GM19099 (cell line): Measurements from ENCODE around the gene GLRA3.

Experiments used
- POLR2A ChIP-seq: IDR thresholded peaks from 3 replicates; pipeline ENCODE4 v1.6.1; 2011; ENCODE audit warnings: low read depth; ENCODE audit not compliant: insufficient read length; ENCODE audit errors: extremely low read depth

GLRA3 gene

GRCh38 chr4:174828845-174829701 is at the start of gene GLRA3:
Gene GLRA3 (minus strand): TSS chr4:174829247. CDS start chr4:174828811, 436 bp downstream.
- TF ChIP-seq POLR2A = no peak

- TF ChIP-seq POLR2A = no peak
Observed at GRCh38 chr4:174874898-174875297, 45.9 kb upstream of the GLRA3 start.

- TF ChIP-seq POLR2A = no peak
Observed at GRCh38 chr4:174873931-174874330, 44.9 kb upstream of the GLRA3 start.

- no peak for TF ChIP-seq POLR2A
Observed at GRCh38 chr4:174871407-174871806, 42.4 kb upstream of the GLRA3 start.

DNA sequence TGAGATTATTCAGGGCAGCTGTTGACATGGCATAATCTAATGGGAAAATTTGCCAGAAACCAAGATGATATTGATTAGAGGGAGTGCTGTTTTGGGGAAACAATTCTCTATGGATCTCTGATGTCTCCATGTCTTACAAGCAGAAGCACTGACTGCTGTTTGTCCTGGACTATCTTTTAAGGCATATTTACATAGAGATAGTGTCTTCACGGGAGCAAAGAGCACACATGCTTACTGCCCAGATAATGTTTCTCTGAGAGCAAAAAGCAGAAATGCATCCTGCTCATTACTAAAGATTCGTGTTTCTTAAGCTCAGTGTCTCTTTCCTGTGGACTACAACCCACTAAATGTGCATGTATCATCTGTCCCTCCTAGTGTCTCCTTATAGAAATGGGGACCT is 41.3 kb upstream of the GLRA3 start:
- TF ChIP-seq POLR2A = no peak

- TF ChIP-seq POLR2A = no peak
Observed at GRCh38 chr4:174869339-174869738, 40.3 kb upstream of the GLRA3 start.

DNA sequence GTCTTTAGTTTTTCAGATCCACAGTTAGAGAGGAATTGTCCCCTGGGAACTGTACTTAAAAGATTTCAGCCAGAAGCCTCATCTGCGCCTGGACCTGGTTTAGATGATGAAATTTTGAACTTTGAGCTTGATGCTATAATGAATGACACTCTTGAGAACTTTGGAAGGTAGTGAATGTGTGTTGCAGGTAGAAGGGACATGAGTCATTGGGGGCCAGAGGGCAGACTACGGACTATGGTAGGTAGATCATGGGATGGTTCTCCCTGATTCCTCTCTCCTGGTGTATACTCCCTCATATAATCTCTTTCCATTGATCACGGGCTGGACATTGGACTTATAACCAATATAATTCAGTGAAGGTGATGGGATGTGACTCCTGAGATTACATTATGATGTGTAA is 38.9 kb upstream of the GLRA3 start:
- TF ChIP-seq POLR2A = no peak

GRCh38 chr4:174865418-174865985 is 36.5 kb upstream of the GLRA3 start:
- TF ChIP-seq POLR2A = no peak

- TF ChIP-seq POLR2A = no peak
Observed at GRCh38 chr4:174864031-174864430, 35.0 kb upstream of the GLRA3 start.

DNA sequence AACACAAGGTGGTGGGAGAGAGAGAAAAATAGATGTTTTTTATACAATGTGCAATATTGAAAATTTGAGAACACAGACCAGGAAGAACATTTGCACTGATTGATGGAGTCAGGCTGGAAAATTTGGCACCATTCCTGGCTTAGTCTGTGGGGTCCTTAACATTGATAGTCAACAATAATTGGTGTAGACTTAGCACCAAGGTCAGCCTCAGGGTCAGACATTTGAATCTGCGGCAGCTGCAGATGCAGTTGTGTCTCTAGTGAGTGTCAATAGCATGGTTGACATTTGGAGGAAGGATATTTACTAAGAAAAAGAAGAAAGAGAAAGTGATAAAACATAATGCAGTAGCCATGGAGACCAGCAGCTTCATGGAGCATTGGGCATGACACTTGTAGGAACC is 31.5 kb upstream of the GLRA3 start:
- TF ChIP-seq POLR2A = no peak

- no peak for TF ChIP-seq POLR2A
Observed at GRCh38 chr4:174859904-174860303, 30.9 kb upstream of the GLRA3 start.

GRCh38 chr4:174856926-174857800 is 28.1 kb upstream of the GLRA3 start:
- TF ChIP-seq POLR2A = no peak

- TF ChIP-seq POLR2A = no peak
Observed at GRCh38 chr4:174855050-174855449, 26.0 kb upstream of the GLRA3 start.

GRCh38 chr4:174853629-174854028 is 24.6 kb upstream of the GLRA3 start:
- TF ChIP-seq POLR2A = no peak

- no peak for TF ChIP-seq POLR2A
Observed at GRCh38 chr4:174848596-174848995, 19.5 kb upstream of the GLRA3 start.
